GM19193 (cell line): Measurements from ENCODE around the gene PRR5.

Source experiments
- POLR2A ChIP-seq: IDR thresholded peaks from 4 replicates; pipeline ENCODE4 v1.6.1; 2011; ENCODE audit not compliant: insufficient read depth, insufficient read length; ENCODE audit errors: extremely low read depth

The PRR5 gene

DNA sequence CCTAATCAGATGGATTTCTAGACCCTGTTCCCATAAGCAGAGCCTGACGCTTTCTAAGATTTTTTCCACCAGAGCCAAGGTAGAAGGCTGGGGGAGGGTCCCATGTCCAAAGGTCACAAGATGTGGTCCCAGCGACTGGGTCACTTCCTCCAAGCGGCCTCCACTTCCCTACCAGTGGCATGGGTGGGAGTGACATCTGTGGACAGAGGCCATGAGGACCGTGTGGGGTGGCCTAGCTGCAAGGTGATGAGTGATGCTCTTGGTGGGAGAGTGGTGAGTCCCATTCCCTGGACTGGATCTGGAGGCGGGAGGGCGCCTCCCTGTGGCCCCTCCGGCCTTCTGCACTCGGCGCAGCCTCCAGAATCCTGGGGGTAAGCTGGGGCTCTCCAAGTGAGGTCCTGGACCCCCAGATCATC, 32.4 kb upstream of the PRR5 start:
- TF ChIP-seq POLR2A, result no peak

DNA sequence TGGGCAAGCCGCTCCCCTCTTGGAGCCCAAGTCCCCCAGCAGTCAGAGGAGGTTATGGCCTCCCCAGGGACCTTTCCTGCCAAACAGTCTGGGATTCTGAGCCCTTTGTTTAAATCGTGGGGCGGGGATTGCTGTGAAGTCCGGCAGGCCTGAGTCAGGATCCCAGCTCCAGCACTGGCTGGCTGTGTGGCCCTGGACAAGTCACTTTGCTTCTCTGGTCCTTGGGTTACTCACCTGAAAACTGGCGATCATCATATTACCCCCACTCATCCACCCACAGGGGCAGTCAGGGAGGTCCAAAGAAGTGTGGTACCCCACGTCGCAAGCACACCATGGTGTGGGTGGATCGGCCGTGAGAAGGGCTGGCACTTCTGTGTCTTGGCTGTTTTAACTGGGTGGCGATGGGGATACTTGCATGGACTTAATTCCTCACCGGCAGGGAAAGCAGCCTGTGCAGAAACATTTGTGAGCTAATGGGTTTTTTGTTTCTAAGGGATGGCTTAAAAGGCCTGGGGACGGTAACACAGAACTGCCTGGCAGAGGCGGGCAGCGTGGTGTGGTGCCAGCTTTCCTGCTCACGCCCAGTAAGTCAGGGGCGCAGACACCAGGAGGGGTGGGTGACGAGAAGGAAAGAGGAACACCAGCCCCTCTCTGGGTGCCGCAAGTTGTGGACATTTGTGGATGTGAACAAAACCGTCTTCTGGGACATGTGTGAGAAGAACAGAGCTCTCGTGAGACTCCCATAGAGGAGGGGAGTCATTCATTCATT, 31.6 kb upstream of the PRR5 start:
- no peak for TF ChIP-seq POLR2A

GRCh38 chr22:44671742-44672141, 30.3 kb upstream of the PRR5 start:
- no peak for TF ChIP-seq POLR2A

GRCh38 chr22:44672632-44673031, 29.4 kb upstream of the PRR5 start:
- TF ChIP-seq POLR2A, result no peak

- TF ChIP-seq POLR2A, result no peak
Observed at GRCh38 chr22:44673406-44673805, 28.6 kb upstream of the PRR5 start.

DNA sequence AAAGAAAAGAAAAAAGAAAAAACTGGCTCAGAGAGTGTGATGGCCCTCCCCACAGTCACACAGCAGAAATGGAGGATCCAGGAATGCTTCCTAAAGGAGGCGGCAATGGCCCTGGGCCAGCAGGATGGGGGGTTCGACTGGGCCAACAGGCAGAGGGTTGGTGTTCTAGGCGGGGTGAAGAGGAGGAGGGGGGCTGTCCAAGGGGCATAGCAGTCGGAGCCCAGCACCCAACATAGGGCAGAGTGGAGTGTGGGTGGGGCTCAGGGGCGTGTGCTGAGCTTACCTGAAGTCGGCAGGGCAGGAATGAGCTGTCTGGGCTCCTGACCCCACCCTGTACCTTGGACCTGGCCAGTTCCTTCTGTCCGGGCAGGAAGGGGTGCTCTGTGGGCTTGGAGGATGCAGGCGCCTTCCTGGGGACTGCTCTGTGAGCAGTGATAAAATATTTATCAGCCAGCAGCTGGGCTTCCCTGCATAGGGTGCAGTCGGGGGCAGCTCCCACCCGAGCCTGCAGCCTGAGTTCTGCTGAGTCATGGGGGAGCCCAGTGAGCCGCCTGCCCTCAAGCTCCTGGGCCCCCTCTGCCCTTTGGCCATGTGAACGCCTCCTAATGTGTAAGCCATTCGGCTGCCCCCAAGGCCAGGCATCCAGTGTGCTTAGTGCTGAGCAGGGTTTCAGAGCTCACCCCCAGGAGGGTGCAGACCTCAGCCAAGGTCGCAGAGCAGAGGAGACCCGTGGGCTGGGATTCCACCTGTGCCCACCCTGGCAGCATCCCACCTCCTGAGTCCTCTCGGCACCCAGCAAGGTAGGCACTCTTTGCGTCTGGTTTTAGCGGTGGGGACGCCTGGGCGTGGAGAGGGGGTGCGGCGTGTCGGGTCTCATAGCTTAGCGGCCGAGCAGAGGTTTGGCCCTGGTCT, 25.3 kb upstream of the PRR5 start:
- TF ChIP-seq POLR2A, result no peak

GRCh38 chr22:44677353-44677840, 24.6 kb upstream of the PRR5 start:
- no peak for TF ChIP-seq POLR2A

GRCh38 chr22:44677871-44678555, 24.0 kb upstream of the PRR5 start:
- TF ChIP-seq POLR2A, result no peak

- TF ChIP-seq POLR2A, result no peak
Observed at GRCh38 chr22:44678556-44679305, 23.3 kb upstream of the PRR5 start.

- no peak for TF ChIP-seq POLR2A
Observed at GRCh38 chr22:44680058-44680457, 21.9 kb upstream of the PRR5 start.

DNA sequence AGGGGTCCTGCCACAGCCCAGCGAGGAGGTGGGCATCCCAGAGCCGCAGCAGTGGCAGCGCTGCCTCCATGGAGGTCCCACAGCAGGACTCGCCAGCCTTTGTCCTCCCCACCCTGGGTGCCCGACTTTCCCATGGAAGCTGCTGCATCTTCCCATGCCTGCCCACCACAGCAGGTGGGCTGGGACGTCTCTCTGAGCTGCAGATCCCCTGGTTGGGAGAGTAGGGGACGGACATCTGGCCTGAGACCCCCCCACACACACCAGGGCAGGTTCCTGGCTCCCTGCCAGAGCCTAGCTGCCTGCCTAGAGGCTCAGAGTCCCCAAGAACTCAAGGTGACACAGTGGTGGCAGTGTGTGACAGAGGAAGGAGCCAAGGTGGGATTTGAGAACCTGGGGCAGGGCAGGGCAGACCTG, 21.5 kb upstream of the PRR5 start:
- no peak for TF ChIP-seq POLR2A

GRCh38 chr22:44682556-44683168, 19.3 kb upstream of the PRR5 start:
- no peak for TF ChIP-seq POLR2A

DNA sequence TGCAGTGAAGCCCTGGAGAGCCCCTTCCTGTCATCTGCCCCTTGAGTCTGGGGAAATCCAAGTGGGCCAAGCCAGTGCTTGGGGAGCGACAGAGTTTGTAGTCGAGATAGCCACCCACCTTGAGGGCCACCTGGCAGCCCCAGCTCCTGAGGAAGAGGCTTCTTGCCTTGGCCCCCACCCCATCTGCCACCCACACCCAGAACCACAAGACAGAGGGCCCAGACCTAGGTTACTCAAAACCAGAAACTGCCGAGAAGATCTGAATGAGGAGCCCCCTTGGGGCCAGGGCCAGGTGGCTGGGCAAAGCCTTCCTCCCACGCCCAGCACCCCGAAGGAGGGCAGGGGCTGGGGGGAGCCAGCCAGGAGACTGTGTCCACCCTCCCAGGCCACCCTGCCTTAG, 18.8 kb upstream of the PRR5 start:
- TF ChIP-seq POLR2A, result no peak

GRCh38 chr22:44683881-44684280, 18.1 kb upstream of the PRR5 start:
- TF ChIP-seq POLR2A, result no peak
